Dedifferentiated amniotic fluid mesenchymal stem cell (primary cell): ENCODE data around the gene TMOD1.

Experiments
- DNase-seq: peaks from one replicate; pipeline ENCODE4 v3.0.0-alpha.2; 2016; ENCODE audit errors: extremely low spot score

The TMOD1 gene

DNA sequence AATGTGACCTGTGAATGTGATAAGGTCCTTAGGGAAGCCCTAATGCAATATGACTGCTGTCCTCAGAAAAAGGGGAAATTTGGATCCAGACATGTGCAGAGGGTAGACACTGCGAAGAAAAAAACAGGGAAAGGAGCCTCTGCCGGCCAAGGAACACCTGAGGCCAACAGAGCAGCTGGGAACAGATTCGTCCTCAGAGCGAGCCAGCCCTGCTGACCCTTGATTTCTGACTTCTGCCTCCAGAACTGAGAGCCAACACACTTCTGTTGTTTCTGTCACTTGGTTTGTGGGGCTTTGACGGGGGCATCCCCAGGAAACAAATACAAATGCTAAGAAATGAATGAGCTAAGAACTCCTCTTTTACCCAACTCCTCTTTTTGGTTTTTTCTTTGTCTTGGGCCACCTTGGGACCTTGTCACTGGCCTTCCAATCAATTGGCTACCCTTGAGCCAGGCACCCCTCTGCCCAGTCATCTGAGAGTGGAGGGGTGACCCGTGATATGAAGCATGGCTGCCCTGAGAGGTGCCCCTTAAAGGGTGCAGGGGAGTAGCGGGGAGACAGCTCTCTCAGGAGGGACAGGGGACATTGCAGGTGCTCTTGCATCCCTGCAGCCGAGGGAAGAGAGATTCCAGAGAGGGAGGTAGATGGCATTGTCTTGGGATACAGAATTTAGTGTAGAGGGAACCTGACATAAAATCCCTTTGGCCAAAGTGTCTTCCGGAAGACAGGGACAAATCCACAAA is 16.9 kb downstream of the TMOD1 start:
- no peak for DNase-seq

DNA sequence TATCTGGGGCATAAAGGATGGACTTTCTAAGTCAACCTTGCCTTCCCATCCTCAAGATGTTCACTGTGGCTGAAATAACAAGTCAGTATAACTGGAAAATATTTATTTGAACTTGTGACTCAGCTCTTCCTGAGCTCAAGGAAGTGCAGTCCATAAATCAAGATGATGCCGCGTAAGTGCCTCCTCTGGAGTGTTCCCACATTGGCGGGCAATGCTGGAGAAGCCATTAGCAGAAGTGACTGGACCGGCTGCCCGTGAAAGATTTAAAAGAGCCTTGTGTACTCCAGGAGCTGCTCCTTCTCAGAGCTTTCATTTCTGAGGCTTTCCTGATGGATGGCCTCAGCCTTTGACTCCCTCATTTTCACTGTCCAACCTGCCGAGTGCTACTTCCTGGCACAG is 17.4 kb downstream of the TMOD1 start:
- no peak for DNase-seq

DNA sequence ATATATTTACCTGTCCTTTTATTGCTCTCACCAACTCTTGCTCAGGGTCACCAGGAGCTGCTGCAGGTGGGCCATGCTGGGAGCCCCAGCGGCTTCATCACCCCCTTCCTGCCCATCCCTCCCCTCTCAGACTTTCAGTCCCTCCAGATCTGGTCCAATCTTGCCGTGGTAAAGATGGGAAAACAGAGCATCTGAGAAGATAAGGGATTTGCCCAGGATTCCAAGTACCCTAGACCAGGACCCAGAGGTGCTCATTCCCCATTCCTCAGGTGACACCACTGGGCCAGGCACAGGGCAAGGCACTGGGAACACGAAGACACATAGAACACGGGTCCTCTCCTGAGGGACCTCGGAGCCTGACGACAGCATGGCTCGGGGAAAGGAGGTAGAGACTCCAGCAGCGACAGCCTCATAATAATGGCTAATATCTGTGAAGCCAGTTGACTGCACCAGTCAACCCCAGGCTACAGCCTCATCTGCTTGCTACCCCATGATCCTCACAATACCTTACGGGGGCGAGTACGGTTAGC is 18.0 kb downstream of the TMOD1 start:
- DNase-seq = no peak

DNA sequence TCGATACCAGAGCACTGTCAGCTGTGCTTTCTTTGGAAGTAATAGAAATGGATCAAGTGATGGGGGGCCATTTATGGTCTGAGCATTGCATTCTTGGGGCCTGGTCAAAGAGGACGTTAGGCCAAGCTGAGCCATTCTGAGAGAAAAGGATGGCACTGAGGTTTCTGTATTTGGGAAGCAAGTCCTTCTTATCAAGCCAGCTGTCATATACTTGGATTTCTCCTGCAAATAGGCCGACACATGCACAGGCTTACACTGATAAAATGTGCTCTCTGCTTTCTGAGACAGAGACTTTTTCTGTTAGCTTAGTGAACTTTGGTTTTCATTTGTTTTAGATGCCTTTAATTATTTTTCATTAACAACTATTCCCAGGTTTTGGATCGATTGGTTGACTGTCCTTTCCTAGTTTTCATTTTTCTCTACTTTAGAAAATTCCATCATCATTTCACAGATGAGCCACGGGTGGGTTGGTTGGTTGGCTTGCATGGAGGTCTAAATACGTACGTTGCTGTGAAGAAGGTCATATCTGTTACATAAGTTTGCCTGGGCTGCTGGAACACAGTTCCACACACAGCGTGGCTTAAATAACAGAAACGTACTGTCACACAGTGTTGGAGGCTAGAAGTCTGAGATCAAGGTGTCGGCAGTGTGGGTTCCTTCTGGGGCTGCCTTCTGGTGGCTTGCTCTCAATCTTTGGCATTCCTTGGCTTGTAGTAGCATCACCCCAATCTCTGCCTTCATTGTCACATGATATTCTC is 20.3 kb downstream of the TMOD1 start:
- no peak for DNase-seq

DNA sequence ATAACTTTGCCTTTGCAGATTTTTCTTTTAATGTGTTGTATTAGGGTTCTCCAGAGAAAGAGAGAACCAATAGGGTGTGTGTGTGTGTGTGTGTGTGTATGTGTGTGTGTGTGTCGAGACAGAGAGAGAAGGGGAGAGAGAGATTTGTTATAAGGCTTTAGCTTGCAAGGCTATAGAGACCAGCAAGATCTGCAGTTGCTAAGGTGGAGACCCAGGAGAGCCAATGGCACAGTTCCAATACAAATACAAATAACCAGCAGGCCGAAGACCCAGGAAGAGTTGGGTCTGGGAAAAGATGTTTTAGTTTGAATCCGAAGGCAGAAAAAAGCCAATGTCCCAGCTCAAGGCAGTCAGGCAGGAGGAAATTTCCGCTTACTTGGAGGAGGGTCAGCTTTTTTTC is 23.0 kb downstream of the TMOD1 start:
- no peak for DNase-seq

DNA sequence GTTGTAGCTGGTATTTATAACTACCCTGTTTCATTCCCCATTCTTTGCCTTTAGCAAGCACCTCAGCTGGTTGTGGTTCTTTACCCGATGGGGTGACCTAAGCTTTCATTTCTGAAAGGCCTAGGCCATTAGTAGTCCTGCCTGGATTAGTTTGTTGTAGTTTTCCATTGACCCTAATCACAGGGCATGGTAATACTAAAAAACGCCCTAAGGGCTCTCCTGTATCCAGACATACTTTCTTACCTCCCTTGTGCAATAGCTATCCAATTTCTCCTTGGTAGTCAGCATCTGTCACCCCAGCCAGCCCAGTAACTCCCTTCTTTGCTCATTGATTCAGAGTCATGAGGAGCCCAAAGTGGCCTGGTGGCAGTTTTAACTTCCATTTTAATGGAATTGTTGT is 24.0 kb downstream of the TMOD1 start:
- peak; percentile 76 for DNase-seq

DNA sequence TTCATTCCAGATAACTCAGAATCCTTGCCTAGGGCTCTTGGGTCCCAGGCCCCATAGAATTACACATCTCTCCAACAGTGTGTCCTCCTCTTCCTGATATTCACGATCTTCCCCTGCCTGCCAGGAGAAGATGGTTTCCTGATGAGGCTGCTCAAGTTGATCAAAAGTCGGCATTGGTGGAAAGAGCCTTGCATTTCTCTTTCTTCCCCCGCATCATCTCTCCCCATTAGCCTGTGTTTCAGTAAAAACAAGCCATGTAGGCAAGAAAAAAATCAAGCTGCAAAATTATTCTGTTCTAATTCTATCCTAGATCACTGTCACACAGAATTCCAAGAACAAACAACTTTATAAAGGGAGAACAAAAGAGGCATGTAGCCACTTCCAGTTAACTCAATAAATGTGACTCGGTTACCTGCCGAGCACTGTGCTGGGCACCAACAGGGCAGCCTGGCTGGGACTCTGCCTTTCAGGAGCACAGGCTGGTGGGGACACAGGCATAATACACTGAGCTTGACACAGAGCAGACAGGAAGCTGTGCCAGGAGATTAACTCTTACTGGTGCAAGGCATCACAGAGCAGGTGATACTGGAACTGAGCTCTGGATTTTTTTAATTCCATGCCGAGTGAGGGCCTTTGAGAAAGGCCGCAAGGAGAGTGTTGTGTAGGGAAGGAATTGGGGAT is 25.6 kb downstream of the TMOD1 start:
- no peak for DNase-seq

DNA sequence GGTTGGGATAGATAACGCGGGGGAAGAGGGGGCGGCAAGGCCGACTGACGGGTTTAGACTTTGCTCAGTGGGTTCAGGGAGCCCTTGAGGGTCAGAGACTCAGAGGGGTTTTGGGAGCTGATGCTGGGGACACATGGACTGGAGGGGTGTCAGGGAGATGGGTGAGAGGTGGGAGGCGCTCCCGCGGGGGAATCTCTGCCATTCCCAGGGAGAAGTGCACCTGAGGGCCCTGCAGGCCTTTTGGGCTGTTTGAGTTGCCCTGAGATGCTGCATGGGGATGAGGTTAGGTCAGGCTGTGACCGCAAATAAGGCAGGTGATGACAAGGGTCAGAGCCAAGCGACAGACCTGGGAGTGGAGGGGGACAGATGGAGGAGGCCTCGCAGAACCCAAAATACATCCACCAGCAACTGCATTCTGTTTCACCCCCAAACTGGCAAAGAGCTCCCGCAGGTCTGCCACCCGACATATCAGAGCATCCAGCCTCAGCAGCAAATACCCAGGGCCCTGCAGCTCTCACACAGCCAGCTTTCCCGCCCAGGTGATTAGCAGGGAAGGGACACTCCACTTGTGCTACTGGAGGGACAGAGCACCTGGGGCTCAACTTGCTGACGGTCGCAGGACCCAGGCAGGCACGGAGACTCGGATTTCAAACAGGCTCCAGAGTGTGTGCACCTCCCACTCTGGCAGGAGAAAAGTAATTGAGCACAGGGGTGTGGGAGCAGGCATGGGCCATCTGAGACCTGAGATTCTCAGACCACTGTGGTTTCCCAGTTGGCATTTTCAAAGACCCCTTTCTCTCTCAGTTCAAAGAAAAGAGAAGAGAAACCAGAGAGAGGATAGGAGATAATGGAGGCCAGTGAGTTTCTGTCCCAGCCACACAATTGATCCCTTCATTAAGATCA is 26.4 kb downstream of the TMOD1 start:
- DNase-seq = no peak

DNA sequence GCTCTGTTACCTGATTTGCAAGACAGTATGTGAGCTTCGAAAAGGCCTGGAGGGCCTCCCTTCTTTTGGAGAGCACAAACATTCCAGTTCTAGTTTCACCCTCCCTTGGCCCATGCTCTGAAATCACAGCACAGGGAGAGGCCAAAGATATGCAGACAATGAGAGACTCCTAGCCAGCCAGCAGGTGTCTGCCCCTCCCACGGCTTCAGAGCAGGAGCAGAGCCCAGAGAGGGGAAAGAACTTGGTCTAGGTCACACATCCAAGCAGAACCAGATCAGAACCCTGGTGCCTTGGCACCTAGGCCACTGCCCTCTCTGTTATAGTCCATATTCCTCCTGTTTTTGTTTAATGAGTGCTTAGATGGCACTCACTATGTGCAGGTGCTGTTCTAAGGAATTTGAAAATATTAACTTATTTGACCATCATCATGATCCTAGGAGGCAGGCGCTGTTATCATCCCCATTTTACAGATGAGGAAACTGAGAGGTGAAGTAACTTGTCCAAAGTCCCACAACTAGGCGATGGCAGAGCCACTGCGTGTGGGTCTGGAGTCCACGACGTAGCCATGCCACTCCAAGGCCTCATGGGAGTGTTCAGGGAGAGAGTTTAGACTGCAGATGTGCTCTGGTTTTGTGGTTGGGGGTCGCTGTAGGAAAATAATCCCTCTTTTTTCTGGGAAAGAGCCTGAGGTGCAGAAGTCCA is 27.2 kb downstream of the TMOD1 start:
- no peak for DNase-seq

DNA sequence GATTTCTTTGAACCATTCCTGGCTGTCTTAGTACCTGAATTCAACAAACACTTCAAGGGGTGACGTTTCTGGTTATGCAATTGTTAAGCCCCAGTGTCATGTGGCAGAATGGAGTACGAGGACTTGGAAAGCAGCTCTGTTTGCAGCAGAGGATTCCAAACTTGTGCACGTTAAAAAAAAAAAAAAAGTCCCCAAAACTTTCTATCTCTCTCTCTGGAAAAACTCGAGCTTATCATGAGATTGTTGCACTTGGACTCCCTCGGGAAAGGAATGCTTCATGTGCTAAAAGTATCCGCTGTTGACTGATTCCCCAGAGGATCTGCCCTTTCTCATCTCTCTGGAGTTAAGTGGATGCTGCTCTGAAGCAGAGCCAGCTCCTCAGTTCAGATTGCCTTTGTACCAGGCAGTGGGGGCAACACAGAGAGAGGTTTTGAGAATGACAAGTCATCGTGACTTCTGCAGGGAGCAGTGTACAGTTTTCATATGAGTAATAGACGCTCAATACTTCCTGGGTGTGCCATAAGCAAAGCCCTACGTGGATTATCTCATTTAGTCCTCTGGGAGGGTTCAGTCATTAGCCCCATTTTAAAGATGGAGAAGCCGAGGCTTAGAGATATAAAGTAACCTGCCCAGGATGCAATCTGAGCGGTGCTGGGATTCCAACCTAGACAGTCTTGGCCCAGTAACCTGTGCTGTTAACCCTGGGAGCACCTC is 28.1 kb downstream of the TMOD1 start:
- no peak for DNase-seq

DNA sequence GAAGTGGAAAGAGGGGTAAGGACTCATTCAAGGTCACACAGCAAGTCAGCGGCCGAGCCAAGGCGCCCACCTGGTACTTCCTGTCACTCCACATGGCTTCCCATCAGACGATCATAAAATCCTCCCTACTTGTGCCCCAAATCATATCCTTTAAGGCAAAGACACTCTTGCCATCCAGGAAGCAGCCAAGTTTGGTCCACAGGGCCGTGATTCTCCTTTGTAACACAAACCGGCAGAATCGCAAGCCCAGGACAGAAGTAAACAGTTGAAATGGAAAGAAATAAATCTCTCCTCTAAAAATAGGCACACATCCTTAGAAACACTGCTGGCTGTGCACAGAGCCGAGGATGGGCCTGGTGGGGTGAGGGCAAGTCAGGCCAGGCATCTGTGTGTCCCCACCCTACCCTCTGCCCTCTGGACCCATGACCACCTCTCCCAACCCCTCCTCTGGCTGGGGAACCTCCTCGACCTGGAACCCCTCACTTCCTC is 30.5 kb downstream of the TMOD1 start:
- no peak for DNase-seq

DNA sequence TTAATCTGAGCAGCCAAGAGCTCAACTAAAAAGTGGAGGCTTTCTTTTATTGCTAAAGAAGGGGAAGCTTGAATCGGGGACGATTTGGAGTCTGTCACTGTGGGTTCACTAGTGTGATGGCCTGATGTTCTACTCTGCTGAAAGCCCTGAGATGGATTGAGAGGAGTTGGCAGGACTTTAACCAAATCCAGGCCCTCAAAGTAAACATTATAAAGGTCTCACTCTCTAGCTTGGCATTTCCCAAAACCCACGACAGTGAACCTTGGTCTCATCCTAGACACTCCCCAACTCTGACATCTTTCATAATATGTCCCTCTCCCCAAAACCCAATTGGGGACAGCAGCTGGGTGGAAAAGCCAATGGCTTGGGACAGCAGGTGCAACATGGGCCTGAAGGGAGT is 32.7 kb downstream of the TMOD1 start:
- no peak for DNase-seq

DNA sequence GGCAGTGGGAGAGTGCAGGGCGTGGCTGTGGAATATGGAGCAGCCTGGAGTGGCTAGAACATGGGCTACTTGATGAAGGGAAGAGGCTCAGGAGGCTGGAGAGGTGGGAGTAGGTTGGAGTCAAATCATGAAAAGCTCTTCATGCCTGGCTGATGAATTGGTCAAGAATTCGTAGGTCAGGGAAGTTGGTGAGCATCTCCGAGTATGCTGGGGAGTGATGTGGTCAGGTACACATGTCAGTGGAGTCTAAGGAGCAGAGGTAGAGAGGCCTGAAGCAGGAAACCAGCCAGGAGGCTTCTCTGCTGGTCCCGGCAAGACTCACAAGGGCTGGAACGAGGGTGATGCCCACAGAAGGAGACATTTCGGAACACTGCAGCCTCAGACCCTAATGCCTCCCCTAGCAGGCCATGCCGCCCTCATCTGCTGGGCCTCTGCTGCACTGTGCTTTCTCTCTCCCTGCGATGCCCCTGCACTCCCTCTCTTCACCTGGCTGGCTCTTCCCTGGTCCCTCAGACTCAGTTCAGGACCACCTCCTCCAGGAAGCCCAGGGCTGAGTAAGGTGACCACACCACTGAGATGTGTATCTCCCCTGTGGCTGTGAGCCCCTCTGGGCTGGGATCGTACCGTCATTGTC is 33.6 kb downstream of the TMOD1 start:
- no peak for DNase-seq

DNA sequence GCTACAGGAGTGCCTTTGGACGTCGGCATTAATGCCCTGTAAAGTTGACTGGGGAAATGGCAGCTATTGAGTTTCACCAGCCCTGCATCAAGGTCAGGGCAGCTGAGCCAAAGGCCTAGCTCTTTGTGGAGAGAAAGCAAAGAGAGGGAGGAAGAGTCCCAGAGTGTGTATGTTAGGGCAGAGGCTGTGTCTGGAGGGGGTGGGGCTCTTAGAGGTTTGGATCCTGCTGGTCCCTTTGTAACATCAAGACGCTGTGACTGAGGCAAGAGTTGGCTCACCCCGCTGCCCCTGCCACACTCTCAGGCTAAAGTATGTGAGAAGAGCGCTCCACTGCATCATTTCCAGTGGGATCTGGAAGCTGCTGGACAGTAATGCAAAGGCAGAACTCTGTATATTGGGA is 34.3 kb downstream of the TMOD1 start:
- no peak for DNase-seq

DNA sequence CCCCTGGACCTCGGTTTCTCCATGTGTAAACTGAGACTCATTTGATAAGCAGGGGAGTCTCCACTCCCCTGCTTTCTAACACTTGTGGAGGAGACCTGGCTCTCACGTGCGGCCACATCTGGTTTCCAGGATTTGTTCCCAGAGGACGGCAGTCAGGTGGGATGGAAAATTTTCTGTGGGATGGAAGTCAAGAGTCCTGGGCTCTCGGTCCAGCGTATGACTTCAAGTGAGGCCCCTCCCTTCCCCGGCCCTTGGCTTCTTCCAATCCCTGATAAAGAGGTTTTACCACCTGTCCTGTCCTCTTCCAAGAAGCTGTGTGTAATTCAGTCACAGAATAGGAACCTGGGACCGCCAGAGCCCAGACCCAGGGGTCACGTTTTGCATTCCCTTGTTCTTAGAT is 35.0 kb downstream of the TMOD1 start:
- no peak for DNase-seq

DNA sequence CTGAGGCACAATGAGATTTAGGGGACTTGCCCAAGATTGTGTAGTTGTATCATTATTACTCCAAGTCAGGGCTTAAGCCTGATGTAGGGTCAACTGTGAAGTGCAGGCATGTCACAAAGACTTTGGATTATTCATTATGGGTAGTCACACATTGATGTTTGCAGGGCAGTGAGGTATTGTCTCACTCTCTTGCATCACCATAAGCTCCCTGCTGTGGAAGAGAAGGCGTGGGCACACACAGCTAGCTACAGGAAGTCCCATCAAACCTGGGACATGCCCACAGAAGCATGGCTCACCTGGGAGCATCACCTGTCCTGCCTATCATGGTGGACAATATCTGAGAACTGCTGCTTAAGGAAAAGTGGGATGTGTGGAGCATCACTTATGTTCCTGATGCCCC is 42.1 kb downstream of the TMOD1 start:
- no peak for DNase-seq

DNA sequence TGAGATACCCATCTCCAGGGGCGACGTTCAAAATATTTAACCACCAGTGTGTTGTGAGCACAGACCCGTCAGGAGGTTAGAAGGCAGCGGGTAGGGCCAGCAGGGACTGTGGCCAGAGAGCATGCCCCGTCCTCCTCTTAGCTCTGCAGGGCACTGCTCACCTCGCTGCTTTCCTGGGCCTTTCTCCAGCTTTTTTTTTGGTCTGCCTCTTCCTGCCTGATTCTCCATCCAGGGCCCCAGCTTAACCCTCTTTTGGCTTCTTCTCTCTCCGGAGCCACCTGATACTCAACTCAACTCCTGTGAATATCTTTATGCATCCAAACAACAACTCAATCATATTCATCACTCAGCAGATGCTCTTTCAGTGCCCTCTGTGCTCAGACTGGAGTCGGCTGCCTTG is 44.0 kb downstream of the TMOD1 start:
- no peak for DNase-seq

DNA sequence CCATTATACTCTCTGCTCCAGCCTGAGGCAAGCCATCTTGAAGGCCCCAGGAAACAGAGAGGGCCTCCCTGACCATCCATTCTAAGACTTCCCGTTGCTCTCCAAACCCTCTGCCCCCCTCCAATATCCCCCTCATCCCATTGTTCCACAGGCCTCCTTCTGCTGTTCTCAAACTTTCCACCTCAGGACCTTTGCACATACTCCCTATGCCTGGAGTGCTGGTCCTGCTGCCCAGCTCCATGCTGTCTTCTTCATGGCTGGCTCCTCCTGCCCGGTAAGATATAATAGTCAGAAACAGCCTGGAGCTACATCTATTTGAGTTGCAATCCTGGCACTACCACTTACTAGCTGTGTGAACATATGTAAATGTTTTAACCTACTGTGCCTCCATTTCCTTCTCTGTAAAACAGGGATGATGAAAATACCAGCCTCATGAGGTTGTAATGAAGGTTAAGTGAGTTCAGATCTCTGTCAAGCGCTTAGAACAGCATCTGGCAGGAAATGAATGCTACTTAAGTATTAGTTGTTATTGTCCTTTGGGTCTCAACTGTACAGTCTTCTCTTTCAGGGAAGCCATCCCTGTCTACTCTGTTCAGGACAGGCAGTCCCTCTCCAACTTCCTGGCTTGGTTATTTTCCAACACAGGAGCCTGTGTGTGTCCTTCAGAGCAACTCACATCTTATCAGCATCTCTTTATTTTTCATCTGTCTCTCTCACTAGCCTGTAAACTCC is 45.8 kb downstream of the TMOD1 start:
- no peak for DNase-seq

DNA sequence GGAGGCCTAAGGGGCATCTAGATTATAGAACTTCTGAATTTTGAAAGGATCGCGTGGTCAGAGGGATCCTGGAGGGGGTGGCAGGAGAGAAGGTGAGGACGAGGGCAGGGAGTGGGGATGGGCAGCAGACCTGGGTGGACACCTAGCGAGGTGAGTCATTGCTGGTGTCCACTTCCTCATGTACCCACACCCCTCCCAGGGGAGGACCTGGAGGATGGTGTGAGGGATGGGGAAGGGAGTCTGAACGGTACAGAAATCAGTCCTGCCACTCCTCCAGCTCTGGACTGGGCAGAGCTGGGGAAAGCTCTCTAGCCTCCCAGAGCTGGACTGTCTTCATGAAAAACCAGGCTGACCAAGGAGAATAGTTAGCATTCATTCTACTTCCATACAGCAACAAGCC is 46.9 kb downstream of the TMOD1 start:
- no peak for DNase-seq
